Activated T-helper 1 cell treated with Interleukin-2 at 50 U/mL for 16 hours (primary cell): Measurements from ENCODE around the gene NKX2-1.
"Not testable (repeated sequence)": the region's sequence is repeated elsewhere in the genome, so short reads cannot be mapped to it uniquely, and the experiment has no call there.

ENCODE experiments used
- DNase-seq: peaks from one replicate; pipeline ENCODE4 v3.0.0-alpha.2; 2020; ENCODE audit warnings: low read depth

Gene NKX2-1

GRCh38 chr14:36519431-36520321 lies at the start of gene NKX2-1:
TSS of gene NKX2-1 (minus strand) at chr14:36520232. CDS start at chr14:36520129, 103 bp downstream.
- DNase-seq: no peak

GRCh38 chr14:36556811-36557433 lies 36.9 kb upstream of the NKX2-1 start:
- no peak for DNase-seq

GRCh38 chr14:36555998-36556743 lies 36.1 kb upstream of the NKX2-1 start:
- no peak for DNase-seq

- DNase-seq: no peak
Observed at GRCh38 chr14:36553656-36554260, 33.7 kb upstream of the NKX2-1 start.

GRCh38 chr14:36550899-36551298 lies 30.9 kb upstream of the NKX2-1 start:
- DNase-seq: no peak

- DNase-seq: not testable (repeated sequence)
Observed at GRCh38 chr14:36544280-36544679, 24.2 kb upstream of the NKX2-1 start.

GRCh38 chr14:36538051-36538450 lies 18.0 kb upstream of the NKX2-1 start:
- no peak for DNase-seq

- DNase-seq: no peak
Observed at GRCh38 chr14:36529062-36529461, 9.0 kb upstream of the NKX2-1 start.

- no peak for DNase-seq
Observed at GRCh38 chr14:36525746-36526099, 5.7 kb upstream of the NKX2-1 start.

GRCh38 chr14:36524874-36525745 lies 5.1 kb upstream of the NKX2-1 start:
- DNase-seq: no peak

- DNase-seq: no peak
Observed at GRCh38 chr14:36524220-36524837, 4.3 kb upstream of the NKX2-1 start.

- DNase-seq: no peak
Observed at GRCh38 chr14:36522972-36523715, 3.1 kb upstream of the NKX2-1 start.

- DNase-seq: no peak
Observed at GRCh38 chr14:36522347-36522971, 2.4 kb upstream of the NKX2-1 start.

- DNase-seq: no peak
Observed at GRCh38 chr14:36521598-36522345, 1.7 kb upstream of the NKX2-1 start.

GRCh38 chr14:36520601-36521525 lies 831 bp upstream of the NKX2-1 start:
- DNase-seq: no peak

GRCh38 chr14:36518586-36519430 lies 1.2 kb downstream of the NKX2-1 start:
- no peak for DNase-seq

- DNase-seq: no peak
Observed at GRCh38 chr14:36518031-36518585, 1.9 kb downstream of the NKX2-1 start.
